TTC549 (cell line): Measurements from ENCODE around the gene SLC17A8.
A peak's percentile ranks its signal among the peaks of the same experiment; 100 is the strongest.
"Not testable (repeated sequence)": the region's sequence is repeated elsewhere in the genome, so short reads cannot be mapped to it uniquely, and the experiment has no call there.

ENCODE experiments used
- FAIRE-seq: peaks from 2 replicates; lab custom pipeline; 2012; peaks lifted over from hg19 to GRCh38; lab: Jason Lieb, UNC

Gene SLC17A8

DNA sequence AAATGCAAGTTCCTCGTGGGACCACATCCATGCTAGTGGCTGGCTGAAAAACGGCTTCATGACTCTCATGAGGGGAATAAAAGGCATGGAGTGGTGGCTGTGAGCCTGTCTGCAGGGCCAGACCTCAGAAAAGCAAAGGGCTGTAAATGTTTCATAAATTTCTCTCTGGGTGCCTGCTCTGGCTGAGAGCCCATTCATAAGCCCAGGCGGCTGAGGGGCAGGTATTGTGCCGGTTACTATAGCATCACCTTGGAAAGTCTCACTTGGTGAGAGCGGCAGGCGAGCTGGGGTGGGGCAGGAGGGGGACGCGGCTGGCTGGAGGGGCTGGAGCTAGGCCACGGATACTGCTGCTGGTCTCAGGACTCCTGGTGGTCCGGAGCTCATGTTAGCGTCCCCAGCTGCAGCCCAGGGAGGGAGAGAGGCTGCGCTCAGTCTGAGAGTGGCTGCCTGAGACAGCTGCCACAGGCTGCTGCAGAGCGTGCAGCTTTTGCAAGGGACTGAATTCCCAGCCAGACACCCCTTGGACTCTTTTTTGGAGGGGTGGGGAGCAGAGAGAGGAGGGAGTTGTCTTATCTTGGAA lies at the start of gene SLC17A8:
Gene SLC17A8, plus strand, starts transcription at position 431 of the 580 bp plus-strand sequence. CDS start 318 bp downstream, outside the sequence.
- no peak for FAIRE-seq

DNA sequence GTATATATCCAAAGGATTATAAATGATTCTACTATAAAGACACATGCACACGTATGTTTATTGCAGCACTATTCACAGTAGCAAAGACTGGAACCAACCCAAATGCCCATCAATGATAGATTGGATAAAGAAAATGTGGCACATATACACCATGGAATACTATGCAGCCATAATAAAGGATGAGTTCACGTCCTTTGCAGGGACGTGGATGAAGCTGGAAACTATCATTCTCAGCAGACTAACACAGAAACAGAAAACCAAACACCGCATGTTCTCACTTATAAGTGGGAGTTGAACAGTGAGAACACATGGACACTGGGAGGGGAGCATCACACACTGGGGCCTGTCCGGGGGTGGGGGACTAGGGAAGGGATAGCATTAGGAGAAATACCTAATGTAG lies 48.7 kb upstream of the SLC17A8 start:
- FAIRE-seq: not testable (repeated sequence)

DNA sequence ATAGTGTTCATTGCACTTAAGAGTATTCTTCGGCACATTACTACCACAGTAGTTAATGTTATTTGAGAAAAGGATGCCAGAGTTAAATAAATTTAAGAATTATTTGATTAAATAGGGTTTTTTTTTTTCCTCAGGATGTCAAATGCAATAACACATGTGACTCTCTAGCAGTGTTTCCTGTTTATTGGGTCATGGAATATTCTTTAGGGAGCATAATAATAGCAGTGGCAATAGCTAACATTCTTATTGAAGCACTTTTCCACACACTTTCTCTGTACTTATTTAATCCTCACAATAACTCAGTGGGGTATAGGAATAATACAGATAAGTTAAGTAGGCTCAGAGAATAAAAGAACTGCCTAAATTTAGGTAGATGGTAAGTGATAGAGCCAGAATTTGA lies 45.6 kb upstream of the SLC17A8 start:
- no peak for FAIRE-seq

DNA sequence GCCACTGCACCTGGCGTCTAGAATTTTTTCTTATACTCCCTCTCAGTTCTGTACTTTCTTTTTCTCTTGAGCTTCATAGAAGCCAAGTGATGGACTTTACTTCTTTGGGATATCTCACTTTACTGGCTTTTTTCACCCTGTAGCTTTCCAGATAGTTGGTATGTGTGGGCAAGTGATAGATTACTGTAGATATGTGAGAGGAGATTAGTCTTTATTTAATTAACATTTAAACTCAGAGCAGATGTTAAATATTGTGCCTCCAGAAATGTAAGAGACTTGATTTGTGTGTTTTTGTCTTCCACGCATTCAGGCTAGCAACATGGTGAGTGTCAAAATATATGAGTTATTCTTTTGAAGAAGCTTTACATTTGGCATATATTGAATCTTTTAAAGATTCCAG lies 39.5 kb upstream of the SLC17A8 start:
- FAIRE-seq: no peak

DNA sequence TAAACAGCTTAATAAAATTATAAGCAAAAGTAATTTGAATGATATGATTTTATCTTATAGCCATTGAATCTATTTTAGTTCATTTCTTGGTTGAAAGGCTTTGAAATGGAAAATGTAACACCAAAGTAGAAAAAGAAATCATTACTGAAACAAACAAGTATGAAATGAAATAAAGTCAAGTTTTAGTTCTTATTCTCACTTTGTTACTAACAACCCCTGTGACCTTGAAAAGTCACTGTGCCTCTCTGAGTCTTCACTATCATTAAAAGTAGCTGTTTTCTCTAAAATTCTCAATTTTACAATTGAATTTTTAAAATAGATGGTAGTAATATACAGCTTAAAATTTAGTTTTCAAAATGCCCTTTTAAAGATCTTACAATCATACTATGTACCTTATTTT lies 32.4 kb upstream of the SLC17A8 start:
- no peak for FAIRE-seq

DNA sequence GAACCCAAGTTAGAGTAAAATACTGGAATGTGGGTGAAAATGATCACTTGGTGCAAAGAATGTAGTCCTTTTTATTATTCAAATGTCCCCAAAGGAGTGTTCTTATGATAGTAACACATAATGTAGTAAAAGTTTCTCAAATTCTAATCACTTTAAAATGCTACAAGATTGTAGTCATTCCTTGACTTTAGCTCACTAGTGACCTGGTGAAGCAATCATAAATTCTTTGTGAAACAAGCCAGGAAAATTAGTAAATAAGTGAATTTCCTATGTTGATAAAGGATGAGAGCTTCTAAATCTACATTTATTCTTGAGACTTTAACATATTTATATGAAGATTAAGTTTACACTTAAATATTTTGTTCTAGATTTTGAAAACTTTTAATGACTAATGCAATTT lies 30.7 kb upstream of the SLC17A8 start:
- FAIRE-seq: no peak

DNA sequence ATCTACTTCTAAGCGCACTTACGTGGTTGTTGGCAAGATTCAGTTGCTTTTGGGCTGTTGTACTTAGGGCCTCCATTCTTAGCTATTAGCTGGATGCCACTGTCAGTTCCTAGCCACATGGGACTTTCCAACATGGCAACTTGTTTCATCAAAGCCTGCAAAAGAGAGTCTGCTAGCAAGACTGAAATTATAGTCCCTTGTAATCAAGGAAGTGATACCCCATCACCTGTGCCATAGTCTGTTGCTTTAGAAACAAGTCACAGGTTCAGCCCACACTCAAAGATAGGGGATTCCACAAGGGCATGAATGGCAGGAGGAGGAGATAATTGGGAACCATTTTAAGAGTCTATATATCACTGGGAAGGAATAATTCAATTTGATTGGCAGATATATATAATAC lies 27.1 kb upstream of the SLC17A8 start:
- FAIRE-seq: no peak

DNA sequence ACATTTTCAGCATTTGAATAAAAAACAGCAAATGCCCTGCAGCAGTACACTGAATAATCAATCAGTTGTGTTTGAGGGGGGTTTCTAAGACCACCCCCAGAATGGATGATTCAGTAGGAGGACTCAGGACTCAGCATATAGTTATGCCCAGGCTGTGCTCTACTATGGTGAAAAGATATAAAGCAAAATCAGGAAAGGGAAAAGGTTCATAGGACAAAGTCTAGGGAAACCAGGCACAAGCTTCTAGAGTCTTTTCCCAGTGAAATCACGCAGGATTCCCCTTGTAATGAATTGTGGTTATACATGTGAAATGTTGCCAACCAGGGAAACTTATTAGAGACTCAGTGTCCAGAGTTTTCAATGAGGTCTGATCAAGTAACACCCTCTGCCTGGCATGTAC lies 25.0 kb upstream of the SLC17A8 start:
- no peak for FAIRE-seq

DNA sequence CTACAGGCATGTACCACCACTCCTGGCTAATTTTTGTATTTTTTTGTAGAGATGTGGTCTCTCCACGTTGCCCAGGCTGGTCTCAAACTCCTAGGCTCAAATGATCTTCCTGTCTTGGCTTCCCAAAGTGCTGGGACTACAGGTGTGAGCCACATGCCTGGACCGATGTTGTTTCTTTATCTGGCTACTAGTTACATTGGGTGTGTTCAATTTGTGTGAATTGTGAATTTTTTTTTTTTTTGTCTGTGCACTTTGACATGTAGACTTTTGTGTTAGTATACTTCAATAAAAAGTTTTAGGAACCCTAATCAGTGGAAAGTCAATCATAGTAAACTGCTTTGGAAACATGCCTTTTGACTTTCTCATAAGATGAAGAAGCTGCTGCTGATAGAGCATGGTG lies 24.0 kb upstream of the SLC17A8 start:
- FAIRE-seq: no peak

DNA sequence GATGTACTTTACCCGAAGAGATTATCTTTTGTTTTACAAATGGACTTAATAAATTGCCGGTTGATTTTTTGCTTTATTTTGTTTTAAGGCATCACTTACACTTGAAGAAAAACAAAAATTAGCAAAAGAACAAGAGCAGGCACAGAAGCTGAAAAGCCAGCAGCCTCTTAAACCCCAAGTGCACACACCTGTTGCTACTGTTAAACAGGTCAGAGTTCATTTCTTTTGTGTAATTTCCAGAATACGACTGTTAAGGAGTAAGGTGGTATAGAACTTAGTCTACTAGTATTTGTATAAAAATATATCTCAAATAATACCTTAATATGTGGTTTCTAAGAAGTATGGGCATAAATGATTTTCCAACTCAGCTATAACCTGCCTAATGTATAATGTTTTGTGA lies 19.6 kb upstream of the SLC17A8 start:
- FAIRE-seq: no peak

DNA sequence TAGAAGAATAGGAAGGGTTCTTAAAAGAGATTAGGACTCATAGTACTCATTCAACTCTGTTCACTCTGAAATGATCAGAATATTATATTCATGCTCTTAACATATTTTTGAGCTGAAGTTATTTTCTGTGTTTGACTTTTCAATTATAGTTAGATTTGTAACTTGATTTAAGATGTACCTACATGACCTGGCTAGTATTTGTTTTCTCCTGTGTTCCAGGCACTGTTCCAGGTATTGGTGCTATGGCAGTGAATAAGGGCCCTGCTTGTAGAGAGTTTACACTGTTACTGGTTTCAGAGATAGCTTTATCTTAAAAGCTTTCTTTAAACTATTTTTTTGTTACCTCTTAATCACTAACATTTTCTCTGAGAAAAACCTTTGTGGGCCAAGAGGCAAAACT lies 19.1 kb upstream of the SLC17A8 start:
- no peak for FAIRE-seq

DNA sequence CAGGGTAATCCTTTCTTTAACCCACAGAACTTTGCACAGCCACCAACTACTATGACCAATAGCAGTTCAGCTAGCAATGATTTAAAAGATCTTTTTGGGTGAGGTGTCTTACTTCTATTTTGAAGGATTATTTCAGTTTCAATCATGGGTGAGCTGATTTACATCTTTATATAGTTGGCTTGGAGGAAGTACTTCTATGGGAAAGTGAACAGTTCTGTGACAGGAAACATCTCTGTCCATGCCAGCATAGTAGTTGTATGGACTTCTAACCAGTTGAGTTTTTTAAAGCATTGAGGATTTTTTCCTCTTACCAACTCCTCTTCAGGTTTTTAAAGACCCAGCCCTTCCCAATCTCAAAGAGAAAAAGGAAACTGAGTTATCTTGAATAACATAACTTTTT lies 17.8 kb upstream of the SLC17A8 start:
- no peak for FAIRE-seq

DNA sequence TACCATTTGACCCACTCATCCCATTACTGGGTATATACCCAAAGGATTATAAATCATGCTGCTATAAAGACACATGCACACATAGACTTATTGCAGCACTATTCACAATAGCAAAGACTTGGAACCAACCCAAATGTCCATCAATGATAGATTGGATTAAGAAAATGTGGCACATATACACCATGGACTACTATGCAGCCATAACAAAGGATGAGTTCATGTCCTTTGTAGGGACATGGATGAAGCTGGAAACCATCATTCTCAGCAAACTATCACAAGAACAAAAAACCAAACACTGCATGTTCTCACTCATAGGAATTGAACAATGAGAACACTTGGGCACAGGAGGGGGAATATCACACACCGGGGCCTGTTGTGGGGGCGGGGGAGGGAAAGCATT lies 14.0 kb upstream of the SLC17A8 start:
- not testable (repeated sequence) for FAIRE-seq

DNA sequence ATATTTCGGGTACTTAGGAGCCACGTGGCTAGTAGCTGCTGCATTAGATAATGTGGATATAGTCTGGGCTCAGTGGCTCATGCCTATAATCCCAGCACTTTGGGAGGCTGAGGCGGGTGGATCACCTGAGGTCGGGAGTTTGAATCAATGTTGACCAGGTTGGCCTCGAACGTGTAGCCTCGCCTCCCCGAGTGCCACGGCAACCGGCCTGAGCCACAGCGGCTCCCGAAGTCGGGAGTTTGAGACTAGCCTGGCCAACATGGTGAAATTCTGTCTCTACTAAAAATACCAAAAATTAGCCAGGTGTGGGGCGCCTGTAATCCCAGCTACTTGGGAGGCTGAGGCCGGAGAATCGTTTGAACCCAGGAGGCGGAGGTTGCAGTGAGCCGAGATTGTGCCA lies 12.5 kb upstream of the SLC17A8 start:
- not testable (repeated sequence) for FAIRE-seq

DNA sequence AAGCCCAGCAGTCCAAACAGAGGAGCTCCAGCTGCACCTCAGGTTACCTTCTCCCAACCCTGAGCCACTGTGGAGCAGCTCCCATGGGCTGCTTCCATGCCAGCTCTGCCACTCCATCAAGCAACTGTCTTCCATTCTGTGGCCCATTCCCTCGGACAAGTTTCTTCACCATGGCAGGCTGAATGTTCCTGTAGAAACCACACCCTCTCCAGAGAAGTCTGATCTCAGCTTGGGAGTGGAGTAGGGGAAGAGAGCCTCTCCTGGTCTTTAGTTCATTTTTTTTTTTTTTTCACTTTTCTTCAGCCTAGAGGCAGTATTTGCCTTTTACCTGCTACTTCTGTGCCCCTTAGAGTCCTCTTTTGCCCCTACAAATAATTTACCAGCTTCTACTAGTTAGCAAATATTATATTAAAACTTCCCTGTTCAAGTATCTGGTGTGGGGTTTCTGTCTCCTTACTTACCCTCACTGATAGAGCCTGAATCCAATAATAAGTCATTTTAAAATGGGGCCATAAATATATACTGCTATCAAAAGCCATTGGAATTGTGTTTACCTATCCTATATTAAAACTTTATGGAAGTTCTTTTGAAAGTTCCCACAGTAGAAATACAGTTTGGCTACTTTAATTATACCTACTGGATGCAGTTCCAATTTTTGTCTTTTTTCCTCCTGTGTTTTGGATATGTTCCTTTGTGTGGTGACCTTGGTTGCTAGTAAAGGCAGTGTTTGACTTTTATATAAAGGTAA lies 11.7 kb upstream of the SLC17A8 start:
- FAIRE-seq: no peak

DNA sequence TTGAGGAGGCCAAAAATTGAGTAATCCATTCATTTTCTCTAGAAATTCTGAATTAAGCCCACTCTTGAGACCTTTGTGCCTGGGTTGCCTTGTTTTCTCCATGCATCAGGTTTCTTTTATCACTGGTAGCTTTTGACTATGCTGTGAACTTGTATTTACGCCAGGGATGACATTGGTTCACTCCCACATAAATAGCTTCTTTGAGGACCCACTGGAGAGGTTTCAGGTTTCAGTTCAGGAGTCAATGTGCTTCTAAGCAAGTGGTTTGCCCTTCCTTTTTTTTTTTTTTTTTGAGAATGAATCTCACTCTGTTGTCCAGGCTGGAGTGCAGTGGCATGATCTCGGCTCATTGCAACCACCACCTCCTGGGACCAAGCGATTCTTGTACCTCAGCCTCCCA lies 10.2 kb upstream of the SLC17A8 start:
- no peak for FAIRE-seq

DNA sequence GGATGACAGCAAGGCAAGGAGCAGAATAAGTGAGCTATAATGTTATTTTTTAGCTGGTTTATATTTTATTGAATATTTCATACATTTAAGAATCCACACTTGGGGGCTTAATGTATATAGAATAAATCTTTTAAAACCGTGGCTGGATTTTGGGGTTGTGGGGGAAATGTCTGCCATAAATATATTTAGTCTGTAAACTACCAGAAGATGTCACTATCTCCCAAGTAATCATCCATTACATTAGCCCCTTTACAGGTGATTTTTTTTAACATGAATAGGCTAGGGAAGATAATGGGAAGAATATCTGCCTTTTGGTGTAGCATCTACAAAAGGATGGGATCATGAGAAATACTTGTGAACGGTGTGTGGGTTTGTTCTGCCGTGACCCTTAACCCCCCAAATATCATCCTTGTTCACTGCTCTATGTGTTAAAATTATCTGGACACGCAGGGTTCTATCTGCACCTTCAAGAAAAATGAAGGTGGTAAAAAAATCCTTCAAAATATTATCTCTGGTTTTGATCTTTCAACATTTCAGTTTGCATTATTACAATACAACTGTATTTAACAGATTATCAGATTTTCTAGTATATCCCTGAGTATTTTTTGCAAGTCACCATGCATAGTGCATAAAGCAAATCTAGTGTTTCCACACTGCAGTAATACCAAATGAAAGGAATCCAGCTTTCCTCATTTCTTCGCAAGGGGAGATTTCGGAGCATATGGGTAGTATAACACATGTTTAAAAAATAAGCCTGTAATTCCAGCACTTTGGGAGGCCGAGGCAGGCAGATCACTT lies 8.0 kb upstream of the SLC17A8 start:
- peak; percentile 7 for FAIRE-seq

DNA sequence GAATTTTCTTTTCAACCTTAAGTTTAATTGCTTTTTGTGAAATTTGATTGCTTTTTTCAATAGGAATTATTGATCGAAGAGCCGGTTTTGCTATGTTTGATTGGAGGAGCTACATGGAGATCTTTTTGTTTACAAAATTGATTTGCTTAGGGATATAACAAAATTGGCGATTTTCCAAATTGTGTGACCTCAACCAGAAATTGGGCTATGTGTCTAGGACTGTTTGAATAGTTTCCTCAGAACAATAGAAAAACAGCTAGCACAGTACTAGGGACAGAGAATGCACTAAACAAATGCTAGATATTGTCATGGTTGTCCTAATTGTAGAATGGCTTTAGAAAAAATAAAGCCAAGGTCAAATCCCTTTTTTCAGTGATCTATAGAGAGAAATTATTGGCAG lies 2.4 kb downstream of the SLC17A8 start:
- no peak for FAIRE-seq

DNA sequence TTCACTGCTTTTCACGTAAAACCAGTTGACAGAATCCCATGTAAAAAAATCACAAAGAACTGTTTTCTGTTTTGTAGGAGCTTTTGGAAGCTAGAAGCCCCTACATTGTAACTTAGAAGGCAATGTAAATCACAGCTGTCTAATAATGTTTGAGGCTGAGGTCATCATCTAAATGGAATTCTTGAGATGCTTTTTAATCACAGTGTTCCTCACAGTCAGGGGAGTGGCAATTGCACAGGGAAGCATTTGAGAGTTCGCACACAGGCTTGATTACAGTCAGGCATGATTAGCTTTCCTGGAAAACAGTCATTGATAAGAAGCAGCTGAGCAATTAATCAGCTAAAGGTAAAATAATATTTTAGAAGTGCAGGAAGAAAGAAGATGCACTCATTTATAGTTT lies 2.9 kb downstream of the SLC17A8 start:
- FAIRE-seq: no peak

DNA sequence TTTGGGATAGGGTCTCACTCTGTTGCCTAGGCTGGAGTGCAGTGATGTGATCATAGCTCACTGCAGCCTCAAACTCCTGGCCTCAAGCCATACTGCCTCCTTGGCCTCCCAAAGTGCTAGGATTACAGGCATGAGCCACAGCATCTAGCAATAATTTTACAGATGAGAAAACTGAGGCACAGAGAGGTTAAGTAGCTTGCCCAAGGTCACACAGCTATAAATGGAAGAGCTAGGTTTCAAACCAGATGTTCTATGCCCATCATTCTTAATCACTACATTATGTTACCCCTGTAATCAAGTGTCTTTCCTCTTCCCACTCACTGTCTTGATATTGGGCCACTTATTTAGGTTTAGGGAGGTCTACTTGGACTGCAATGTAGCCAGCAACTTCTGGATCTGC lies 3.6 kb downstream of the SLC17A8 start:
- no peak for FAIRE-seq

DNA sequence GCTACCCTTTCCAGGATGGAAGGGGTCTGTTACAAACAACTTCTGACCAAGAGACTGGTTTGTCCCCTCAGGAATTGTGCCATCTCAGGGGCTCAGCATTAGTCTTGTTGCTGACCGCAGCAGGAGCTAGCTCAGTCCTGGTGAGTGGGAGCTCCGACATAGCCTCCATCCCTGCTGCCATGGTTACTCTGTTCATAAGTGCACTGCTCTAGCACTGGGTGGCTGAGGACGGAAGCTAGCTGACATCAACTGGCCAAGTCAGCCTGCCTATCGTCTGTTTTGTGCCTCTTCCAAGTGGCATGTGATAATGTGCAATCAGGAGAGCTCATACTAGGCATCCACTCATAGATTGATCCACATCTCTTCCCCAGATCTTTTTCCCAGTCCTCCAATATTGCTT lies 7.5 kb downstream of the SLC17A8 start:
- no peak for FAIRE-seq

DNA sequence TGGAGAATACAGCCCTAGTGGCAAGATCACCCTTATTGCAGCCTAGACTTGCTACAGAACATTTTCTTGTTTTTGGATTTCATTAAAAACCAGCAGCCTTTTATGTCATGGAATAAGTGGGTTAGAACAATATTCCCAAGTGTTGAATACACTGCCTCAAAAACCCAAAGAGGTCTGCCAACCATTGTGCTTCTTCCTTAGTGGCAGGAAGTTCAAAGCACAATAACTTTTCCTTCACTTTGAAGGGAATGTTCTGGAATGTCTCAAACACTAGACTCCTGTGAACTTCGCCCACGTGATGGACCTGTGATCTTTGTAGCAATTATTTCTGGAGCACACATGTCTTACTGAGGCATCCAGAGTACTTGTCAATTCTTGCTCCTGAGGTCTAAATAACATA lies 8.5 kb downstream of the SLC17A8 start:
- no peak for FAIRE-seq

DNA sequence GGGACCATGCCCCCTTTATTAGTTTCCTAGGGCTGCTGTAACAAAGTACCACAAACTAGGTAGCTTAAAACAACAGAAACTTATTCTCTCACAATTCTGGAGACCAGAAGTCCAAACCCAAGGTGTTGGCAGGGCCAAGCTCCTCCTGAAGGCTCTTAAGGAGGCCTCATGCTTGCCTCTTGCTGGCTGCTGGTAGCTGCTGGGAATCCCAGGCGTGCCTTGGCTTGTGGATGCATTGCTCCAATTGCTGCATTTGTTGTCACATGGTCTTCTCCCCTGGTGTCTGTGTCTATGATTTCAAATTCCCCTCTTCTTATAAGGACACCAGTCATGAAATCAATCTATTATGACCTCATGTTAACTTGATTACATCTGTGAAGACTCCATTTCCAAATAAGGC lies 11.2 kb downstream of the SLC17A8 start:
- no peak for FAIRE-seq

DNA sequence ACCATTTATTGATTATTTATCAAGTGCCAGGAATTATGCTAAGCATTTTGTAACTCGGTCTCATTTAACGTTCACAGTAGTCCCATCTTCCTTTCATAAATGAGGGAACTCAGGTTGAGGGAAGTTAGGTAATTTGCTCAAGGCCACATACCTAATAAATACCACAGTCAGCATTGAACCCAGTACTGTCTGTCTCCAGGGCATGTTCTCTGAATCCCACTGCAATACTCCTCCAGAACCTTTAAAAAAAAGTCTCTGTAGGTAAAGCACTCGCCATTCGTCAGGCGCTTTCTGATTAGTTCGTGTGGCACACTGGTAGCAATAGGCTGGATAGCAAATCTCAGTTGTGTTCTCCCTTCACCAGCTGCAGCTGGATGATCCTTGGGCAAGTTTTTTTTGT lies 14.3 kb downstream of the SLC17A8 start:
- no peak for FAIRE-seq
